Measurements from ENCODE around the gene SLC25A46. TPM values are rescaled to one million over a fixed set of nuclear protein-coding genes. Genes with fewer than 3 reads are reported as not detected.
"Not testable (repeated sequence)": the region's sequence is repeated elsewhere in the genome, so short reads cannot be mapped to it uniquely, and the experiment has no call there.

The SLC25A46 gene
- total RNA-seq, 1 donor from 2014 or later, result 32.9 TPM

DNA sequence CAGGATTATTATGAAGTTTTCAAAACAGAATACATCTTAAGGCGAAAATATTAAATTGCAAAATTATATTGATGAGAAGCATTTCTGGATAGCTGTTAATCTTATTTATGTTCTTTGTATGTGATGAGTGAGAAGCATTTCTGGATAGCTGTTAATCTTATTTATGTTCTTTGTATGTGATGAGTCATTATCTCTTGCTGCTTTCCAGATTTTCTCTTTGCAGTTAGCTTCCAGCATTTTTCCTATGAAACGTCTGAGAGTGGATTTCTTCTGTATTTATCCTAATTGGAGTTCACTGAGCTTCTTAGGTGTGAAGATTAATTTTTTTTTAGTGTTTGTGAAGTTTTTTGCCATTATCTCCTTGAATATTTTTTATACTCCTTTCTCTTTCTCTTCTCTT is 20.5 kb upstream of the SLC25A46 start:
- Histone ChIP-seq H3K27me3 (ENCODE audit: control insufficient read depth in 3 of 3, insufficient read depth in 3 of 3, low read length in 3 of 3) (no peaks in the 10 kb centered on the region), H3K9me3 (ENCODE audit: control insufficient read depth in 3 of 3, low read length in 3 of 3) (no peaks in the 10 kb centered on the region), H3K4me1 (ENCODE audit: control insufficient read depth in 3 of 3, insufficient read depth in 3 of 3, low read length in 3 of 3) (no peaks in the 10 kb centered on the region), H3K9ac (ENCODE audit: low read depth in 1 of 3, low read length in 3 of 3) (no peak overlapping the region), H3K36me3 (ENCODE audit: control insufficient read depth in 3 of 3, insufficient read depth in 3 of 3, low read length in 3 of 3) (no peaks in the 10 kb centered on the region), H3K27ac (ENCODE audit: low read depth, low read length) (no peak overlapping the region), H3K4me3 (ENCODE audit: low read length in 3 of 3) (no peak overlapping the region)

DNA sequence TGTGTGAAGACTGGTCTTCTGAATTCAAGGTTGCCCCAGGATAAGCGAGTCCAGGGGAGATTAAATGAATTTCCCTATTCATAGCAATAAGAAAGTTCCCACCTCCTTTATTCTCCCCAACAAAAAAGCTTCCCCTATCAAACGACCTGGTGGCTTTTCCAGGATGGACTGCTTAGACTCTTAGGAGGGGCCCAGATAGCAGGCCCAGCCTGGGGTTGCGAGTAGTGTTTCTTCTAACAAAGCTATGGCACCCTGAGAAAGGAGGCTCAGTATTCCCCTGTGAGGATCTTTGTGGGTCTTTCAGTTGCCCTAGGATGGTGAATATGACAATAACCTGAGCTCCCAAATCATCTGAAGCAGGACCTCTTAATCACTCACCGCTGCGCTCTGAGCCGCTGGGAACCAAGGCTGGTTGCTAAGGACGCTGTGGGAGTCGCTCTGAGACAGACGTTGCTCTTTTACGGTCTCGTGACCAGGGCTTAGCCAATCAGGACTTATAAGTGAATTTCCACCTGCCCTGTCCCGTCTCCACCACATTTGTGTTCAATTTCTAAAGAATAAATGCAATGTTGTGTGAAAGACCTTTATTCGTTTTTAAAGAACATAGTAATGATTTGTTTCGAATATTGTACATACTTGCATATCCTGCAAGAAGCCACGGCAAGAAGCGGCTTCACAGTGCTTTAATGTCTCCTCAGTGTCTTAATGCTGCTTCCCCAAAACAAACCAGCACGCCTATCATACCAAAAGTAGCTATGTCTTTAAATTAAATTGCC is 12.4 kb upstream of the SLC25A46 start, which contains the start of gene TMEM232:
Gene TMEM232 (minus strand): TSS at position 423 of the 776 bp plus-strand sequence. CDS start 59,319 bp downstream, outside the sequence.
- H3K9ac ChIP-seq (ENCODE audit: low read depth in 1 of 3, low read length in 3 of 3), result peak within 1 kb of the TSS; percentile 56 to 68 (median 63)
- H3K9me3 ChIP-seq (ENCODE audit: control insufficient read depth in 3 of 3, low read length in 3 of 3), result no peaks in the 10 kb centered on the region

DNA sequence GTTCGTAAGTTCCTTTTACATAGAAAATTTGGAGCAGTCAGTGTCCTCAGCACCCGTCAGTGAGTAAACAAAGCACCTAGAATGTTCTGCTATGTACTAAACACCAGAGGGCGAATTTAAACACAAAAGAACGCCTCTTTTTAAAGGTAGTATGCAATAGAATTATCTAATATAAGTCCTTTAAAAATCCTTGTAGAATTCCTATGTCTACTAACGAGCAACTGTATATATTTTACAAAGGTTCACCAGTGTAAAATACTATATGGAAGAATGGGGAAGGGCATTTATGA is 11.8 kb upstream of the SLC25A46 start:
- H3K9me3 ChIP-seq (ENCODE audit: control insufficient read depth in 3 of 3, low read length in 3 of 3), result no peaks in the 10 kb centered on the region
- peak overlapping the region; percentile 59 to 89 (median 77) for H3K4me3 ChIP-seq (ENCODE audit: low read length in 3 of 3)
- peak overlapping the region; percentile 56 to 68 (median 63) for H3K9ac ChIP-seq (ENCODE audit: low read depth in 1 of 3, low read length in 3 of 3)
- H3K27me3 ChIP-seq (ENCODE audit: control insufficient read depth in 3 of 3, insufficient read depth in 3 of 3, low read length in 3 of 3), result no peaks in the 10 kb centered on the region
- no peak overlapping the region for H3K27ac ChIP-seq (ENCODE audit: low read depth, low read length)
- H3K4me1 ChIP-seq (ENCODE audit: control insufficient read depth in 3 of 3, insufficient read depth in 3 of 3, low read length in 3 of 3), result peaks cover 0 to 3% (median 0%) of the 10 kb centered on the region in 3 donors
- H3K36me3 ChIP-seq (ENCODE audit: control insufficient read depth in 3 of 3, insufficient read depth in 3 of 3, low read length in 3 of 3), result no peaks in the 10 kb centered on the region

More for the DNA sequence above, 12.4 kb upstream of the SLC25A46 start, which contains the start of gene TMEM232:
- no peak within 1 kb of the TSS for H3K27ac ChIP-seq (ENCODE audit: low read depth, low read length)
- H3K4me3 ChIP-seq (ENCODE audit: low read length in 3 of 3), result peak within 1 kb of the TSS; percentile 59 to 89 (median 77)
- H3K36me3 ChIP-seq (ENCODE audit: control insufficient read depth in 3 of 3, insufficient read depth in 3 of 3, low read length in 3 of 3), result no peaks in the 10 kb centered on the region
- no peaks in the 10 kb centered on the region for H3K27me3 ChIP-seq (ENCODE audit: control insufficient read depth in 3 of 3, insufficient read depth in 3 of 3, low read length in 3 of 3)
- H3K4me1 ChIP-seq (ENCODE audit: control insufficient read depth in 3 of 3, insufficient read depth in 3 of 3, low read length in 3 of 3), result peaks cover 0 to 3% (median 0%) of the 10 kb centered on the region in 3 donors

DNA sequence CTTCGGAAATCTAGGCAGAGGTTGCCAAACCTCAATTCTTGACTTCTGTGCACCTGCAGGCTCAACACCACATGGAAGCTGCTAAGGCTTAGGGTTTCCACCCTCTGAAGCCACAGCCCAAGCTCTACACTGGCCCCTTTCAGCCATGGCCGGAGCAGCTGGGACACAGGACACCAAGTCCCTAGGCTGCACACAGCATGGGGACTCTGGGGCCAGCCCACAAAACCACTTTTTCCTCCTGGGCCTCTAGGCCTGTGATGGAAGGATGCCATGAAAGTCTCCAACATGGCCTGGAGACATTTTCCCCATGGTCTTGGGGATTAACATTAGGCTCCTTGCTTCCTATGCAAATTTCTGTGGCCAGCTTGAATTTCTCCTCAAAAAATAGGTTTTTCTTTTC is 7.3 kb upstream of the SLC25A46 start:
- not testable (repeated sequence) for H3K4me1 ChIP-seq (ENCODE audit: control insufficient read depth in 3 of 3, insufficient read depth in 3 of 3, low read length in 3 of 3); H3K27ac ChIP-seq (ENCODE audit: low read depth, low read length); H3K27me3 ChIP-seq (ENCODE audit: control insufficient read depth in 3 of 3, insufficient read depth in 3 of 3, low read length in 3 of 3); H3K9ac ChIP-seq (ENCODE audit: low read depth in 1 of 3, low read length in 3 of 3); H3K4me3 ChIP-seq (ENCODE audit: low read length in 3 of 3); H3K9me3 ChIP-seq (ENCODE audit: control insufficient read depth in 3 of 3, low read length in 3 of 3); H3K36me3 ChIP-seq (ENCODE audit: control insufficient read depth in 3 of 3, insufficient read depth in 3 of 3, low read length in 3 of 3)

DNA sequence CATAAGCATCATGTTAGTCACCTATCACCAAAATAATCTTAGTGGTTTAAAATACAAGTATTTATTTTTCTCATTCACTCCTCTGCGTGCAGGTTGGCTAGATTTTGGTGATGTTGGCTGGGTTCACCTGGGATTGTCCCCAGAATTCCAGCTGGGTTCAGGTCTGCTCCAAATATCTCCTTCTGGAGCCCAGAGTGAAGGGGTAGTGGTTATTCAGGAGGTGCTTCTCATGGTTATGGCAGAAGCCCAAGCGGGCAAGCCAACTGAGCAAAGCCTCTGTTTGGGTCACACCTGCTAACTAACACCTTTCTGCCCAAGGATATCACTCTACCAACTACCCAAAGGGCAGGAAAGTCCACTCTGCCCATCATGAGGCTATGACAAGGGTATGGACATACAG is 4.7 kb upstream of the SLC25A46 start:
- Histone ChIP-seq H3K9me3 (ENCODE audit: control insufficient read depth in 3 of 3, low read length in 3 of 3) (no peaks in the 10 kb centered on the region), H3K27ac (ENCODE audit: low read depth, low read length) (no peak overlapping the region), H3K4me1 (ENCODE audit: control insufficient read depth in 3 of 3, insufficient read depth in 3 of 3, low read length in 3 of 3) (peaks cover 0 to 9% (median 2%) of the 10 kb centered on the region in 3 donors), H3K36me3 (ENCODE audit: control insufficient read depth in 3 of 3, insufficient read depth in 3 of 3, low read length in 3 of 3) (no peaks in the 10 kb centered on the region), H3K9ac (ENCODE audit: low read depth in 1 of 3, low read length in 3 of 3) (no peak overlapping the region), H3K27me3 (ENCODE audit: control insufficient read depth in 3 of 3, insufficient read depth in 3 of 3, low read length in 3 of 3) (no peaks in the 10 kb centered on the region), H3K4me3 (ENCODE audit: low read length in 3 of 3) (no peak overlapping the region)

DNA sequence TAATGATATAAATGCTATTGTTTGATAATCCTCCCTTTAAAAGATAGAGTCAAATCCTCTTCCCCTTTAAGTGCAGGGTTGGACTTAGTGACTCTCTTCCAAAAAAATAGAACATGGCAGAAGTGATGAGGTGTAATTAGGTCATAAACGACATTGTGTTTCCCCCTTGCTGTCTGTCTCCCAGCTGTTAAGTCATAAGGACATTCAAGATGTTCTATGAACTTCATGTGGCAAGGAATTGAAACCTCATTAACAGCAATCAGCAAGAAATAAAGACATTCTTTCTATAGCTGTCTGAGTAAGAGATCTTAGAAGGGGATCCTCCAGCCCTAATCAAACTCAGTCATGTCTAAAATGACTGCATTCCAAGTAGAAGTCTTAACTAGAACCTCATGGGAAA is 3.3 kb upstream of the SLC25A46 start:
- H3K9ac ChIP-seq (ENCODE audit: low read depth in 1 of 3, low read length in 3 of 3), result no peak overlapping the region
- H3K36me3 ChIP-seq (ENCODE audit: control insufficient read depth in 3 of 3, insufficient read depth in 3 of 3, low read length in 3 of 3), result no peaks in the 10 kb centered on the region
- no peak overlapping the region for H3K4me3 ChIP-seq (ENCODE audit: low read length in 3 of 3)
- H3K9me3 ChIP-seq (ENCODE audit: control insufficient read depth in 3 of 3, low read length in 3 of 3), result no peaks in the 10 kb centered on the region
- no peaks in the 10 kb centered on the region for H3K27me3 ChIP-seq (ENCODE audit: control insufficient read depth in 3 of 3, insufficient read depth in 3 of 3, low read length in 3 of 3)
- H3K27ac ChIP-seq (ENCODE audit: low read depth, low read length), result no peak overlapping the region
- peaks cover 6 to 20% (median 11%) of the 10 kb centered on the region in 3 donors for H3K4me1 ChIP-seq (ENCODE audit: control insufficient read depth in 3 of 3, insufficient read depth in 3 of 3, low read length in 3 of 3)

DNA sequence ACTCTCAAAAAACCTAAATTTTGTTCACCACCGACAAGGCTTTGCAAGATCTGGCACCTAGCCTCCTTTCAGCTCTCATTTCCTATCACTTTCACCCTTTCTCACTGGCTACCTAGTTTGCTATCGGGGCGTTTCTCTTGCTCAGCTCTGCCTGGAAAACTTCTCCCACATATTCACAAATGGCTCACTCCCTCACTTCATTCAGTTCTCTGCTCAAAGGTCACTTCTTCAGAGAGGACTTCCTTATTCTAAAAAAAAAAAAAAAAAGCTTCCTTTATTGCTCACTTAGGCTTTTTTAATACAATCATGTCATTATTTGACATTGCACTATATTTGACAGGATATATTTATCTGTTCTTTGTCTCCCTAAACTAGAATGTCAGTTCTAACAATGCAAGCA is 2.1 kb upstream of the SLC25A46 start:
- Histone ChIP-seq H3K9me3 (ENCODE audit: control insufficient read depth in 3 of 3, low read length in 3 of 3) (no peaks in the 10 kb centered on the region), H3K27me3 (ENCODE audit: control insufficient read depth in 3 of 3, insufficient read depth in 3 of 3, low read length in 3 of 3) (no peaks in the 10 kb centered on the region), H3K9ac (ENCODE audit: low read depth in 1 of 3, low read length in 3 of 3) (no peak overlapping the region), H3K4me1 (ENCODE audit: control insufficient read depth in 3 of 3, insufficient read depth in 3 of 3, low read length in 3 of 3) (peaks cover 6 to 20% (median 11%) of the 10 kb centered on the region in 3 donors), H3K36me3 (ENCODE audit: control insufficient read depth in 3 of 3, insufficient read depth in 3 of 3, low read length in 3 of 3) (no peaks in the 10 kb centered on the region), H3K27ac (ENCODE audit: low read depth, low read length) (no peak overlapping the region), H3K4me3 (ENCODE audit: low read length in 3 of 3) (no peak overlapping the region)

DNA sequence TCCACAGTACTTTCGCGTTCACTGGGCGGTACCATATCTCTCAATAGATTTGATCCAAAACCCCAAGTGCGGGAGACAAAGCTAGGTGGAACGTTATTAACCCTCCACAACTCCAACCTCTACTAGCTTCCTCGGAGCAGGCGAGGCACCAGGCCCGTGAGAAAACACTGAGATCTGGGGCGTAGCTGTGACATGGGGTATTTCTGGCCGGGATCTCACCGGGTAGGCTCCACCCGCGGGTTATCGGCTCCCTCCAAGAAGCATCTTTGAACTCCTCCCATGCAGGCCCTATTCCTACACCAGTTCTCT is 350 bp upstream of the SLC25A46 start:
- Histone ChIP-seq H3K4me1 (ENCODE audit: control insufficient read depth in 3 of 3, insufficient read depth in 3 of 3, low read length in 3 of 3) (peaks cover 6 to 20% (median 11%) of the 10 kb centered on the region in 3 donors), H3K27me3 (ENCODE audit: control insufficient read depth in 3 of 3, insufficient read depth in 3 of 3, low read length in 3 of 3) (no peaks in the 10 kb centered on the region), H3K36me3 (ENCODE audit: control insufficient read depth in 3 of 3, insufficient read depth in 3 of 3, low read length in 3 of 3) (no peaks in the 10 kb centered on the region), H3K4me3 (ENCODE audit: low read length in 3 of 3) (peak overlapping the region; percentile 78 to 98 (median 97)), H3K9ac (ENCODE audit: low read depth in 1 of 3, low read length in 3 of 3) (peak overlapping the region; percentile 73 to 92 (median 91)), H3K9me3 (ENCODE audit: control insufficient read depth in 3 of 3, low read length in 3 of 3) (no peaks in the 10 kb centered on the region), H3K27ac (ENCODE audit: low read depth, low read length) (peak overlapping the region; percentile 90)

DNA sequence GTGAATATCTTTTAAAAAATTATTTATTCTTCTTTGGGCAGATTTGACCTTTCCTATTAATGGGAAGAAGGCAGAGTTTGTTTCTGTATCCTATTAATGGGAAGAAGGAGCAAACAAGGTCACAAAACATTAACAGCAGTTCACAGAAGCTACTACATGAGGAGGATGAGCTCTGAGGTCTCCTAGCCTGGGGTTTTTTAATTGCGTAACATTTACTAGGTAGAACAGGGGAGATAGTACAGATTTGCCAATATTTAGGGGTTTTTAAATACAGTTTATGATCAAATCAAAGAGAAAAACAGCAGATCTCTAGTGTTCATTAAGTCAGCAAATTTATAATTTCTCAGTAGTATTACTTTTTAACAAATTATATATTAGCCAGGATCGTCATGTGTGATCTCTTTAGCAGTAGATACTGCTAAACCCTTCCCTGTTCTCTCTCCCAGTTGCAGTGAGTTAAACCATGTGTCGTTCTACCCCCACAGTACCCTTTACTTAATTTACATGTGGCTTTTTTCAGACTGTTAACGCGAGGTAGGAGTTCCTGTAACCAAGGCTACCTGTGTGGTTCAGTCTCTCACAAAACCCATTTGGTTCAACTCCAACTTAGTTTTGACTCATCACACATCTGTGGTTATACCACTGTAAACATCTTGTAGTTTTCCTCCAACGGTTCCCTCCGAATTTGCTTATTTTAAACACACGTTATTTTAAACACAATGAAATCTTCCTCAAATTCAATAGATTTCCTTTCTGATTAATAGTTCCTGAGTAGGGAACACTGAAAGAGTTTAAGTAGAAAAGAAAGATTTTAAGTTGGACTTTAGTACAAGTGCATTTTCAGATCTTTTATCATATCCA is 13.3 kb downstream of the SLC25A46 start:
- Histone ChIP-seq H3K27ac (ENCODE audit: low read depth, low read length) (no peak overlapping the region), H3K27me3 (ENCODE audit: control insufficient read depth in 3 of 3, insufficient read depth in 3 of 3, low read length in 3 of 3) (no peaks in the 10 kb centered on the region), H3K4me3 (ENCODE audit: low read length in 3 of 3) (no peak overlapping the region), H3K36me3 (ENCODE audit: control insufficient read depth in 3 of 3, insufficient read depth in 3 of 3, low read length in 3 of 3) (peaks cover 3 to 23% (median 18%) of the 10 kb centered on the region in 3 donors), H3K9ac (ENCODE audit: low read depth in 1 of 3, low read length in 3 of 3) (no peak overlapping the region), H3K4me1 (ENCODE audit: control insufficient read depth in 3 of 3, insufficient read depth in 3 of 3, low read length in 3 of 3) (no peaks in the 10 kb centered on the region), H3K9me3 (ENCODE audit: control insufficient read depth in 3 of 3, low read length in 3 of 3) (no peaks in the 10 kb centered on the region)

DNA sequence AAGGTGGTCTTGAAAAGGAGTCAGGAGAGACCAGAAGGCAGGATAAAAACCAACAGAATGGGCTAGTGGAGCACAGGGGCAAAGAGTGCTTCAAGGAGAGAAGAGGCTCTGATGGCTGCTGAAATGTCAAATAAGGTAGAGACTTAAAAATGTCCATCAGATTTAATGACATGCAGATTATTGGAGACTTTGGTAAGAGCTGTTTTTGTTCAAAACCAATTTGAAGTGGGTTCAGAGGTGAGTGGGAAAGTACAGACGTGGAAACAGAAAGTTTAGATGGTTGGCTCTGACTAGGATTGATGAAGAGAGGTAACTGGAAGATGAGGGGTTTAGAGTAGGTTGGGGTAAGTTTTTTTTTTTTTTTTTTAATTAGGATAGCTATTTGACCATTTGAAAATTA is 14.1 kb downstream of the SLC25A46 start:
- Histone ChIP-seq H3K36me3 (ENCODE audit: control insufficient read depth in 3 of 3, insufficient read depth in 3 of 3, low read length in 3 of 3) (peaks cover 3 to 23% (median 17%) of the 10 kb centered on the region in 3 donors), H3K4me1 (ENCODE audit: control insufficient read depth in 3 of 3, insufficient read depth in 3 of 3, low read length in 3 of 3) (no peaks in the 10 kb centered on the region), H3K27me3 (ENCODE audit: control insufficient read depth in 3 of 3, insufficient read depth in 3 of 3, low read length in 3 of 3) (no peaks in the 10 kb centered on the region), H3K4me3 (ENCODE audit: low read length in 3 of 3) (no peak overlapping the region), H3K9me3 (ENCODE audit: control insufficient read depth in 3 of 3, low read length in 3 of 3) (no peaks in the 10 kb centered on the region), H3K9ac (ENCODE audit: low read depth in 1 of 3, low read length in 3 of 3) (no peak overlapping the region), H3K27ac (ENCODE audit: low read depth, low read length) (no peak overlapping the region)
